Gastrocnemius medialis (tissue), 4 donors: Measurements from ENCODE around the gene KRT4.

Experiments used
- CTCF ChIP-seq, 5 experiments: fragments of 450-650 bp in 3 of 5; fragments of 200-600 bp in 2 of 5; sonication (generic) in 2 of 5; IDR thresholded peaks in 4 of 5; conservative IDR thresholded peaks in 1 of 5; 1 replicate in 4 of 5; 2 replicates in 1 of 5; pipeline ENCODE4 v1.5.1; 2016 to 2019; ENCODE audit warnings: antibody characterized with exemption in 5 of 5, mild to moderate bottlenecking in 3 of 5, moderate library complexity in 3 of 5
- POLR2A ChIP-seq, 2 donors: fragments of 450-650 bp; IDR thresholded peaks; one replicate each; pipeline ENCODE4 v1.6.1; 2017; ENCODE audit warnings: antibody characterized with exemption in 2 of 2, mild to moderate bottlenecking in 2 of 2, moderate library complexity in 2 of 2

GRCh38 chr12:52790427-52791270 is 23.3 kb downstream of the KRT4 start:
- no peak for TF ChIP-seq POLR2A (IDR thresholded peaks at IDR 0.05)
- TF ChIP-seq CTCF (IDR thresholded peaks at IDR 0.05 in 4 of 5, conservative IDR thresholded peaks at IDR 0.05 in 1 of 5): no peak
